ENCODE results near the gene KCNJ14. TPM values are rescaled to one million over a fixed set of nuclear protein-coding genes. Genes with fewer than 3 reads are reported as not detected.

Gene KCNJ14
- total and polyA plus RNA-seq, 2 experiments from 2014 or later = 0.81 to 0.94 TPM

DNA sequence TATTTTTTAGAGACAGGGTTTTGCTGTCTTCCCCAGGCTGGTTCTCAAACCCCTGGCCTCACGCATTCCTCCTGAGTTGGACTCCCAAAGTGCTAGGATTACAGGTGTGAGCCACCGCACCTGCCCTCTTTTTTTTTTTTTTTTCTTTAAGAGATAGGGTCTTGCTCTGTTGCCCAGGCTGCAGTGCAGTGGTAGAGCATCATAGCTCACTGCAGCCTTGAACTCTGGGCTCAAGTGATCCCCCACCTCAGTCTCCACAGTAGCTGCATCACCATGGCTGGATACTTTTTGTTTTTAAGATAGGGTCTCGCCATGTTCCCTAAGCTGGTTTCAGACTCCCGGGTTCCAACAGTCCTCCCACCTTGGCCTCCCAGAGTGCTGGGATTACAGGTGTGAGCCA, 1.5 kb downstream of the KCNJ14 start:
- ATAC-seq (no peak), DNase-seq (ENCODE audit: low spot score) (no peak)
- peaks cover 3% of the 10 kb centered on the region; the same call in 1 of the 2 replicates for H3K4me1 ChIP-seq (ENCODE audit: insufficient read depth)
- H3K79me2 ChIP-seq (replicated peaks; ENCODE audit: insufficient read depth) = no peaks in the 10 kb centered on the region
- no peak overlapping the region for H3K27ac ChIP-seq (ENCODE audit: low read depth)
- Mint-ChIP-seq H3K4me3 (no peak overlapping the region), H3K27ac (no peak overlapping the region), H3K4me1 (no peaks in the 10 kb centered on the region; the same call in 2 of the 3 replicates), H3K27me3 (ENCODE audit: insufficient read depth, low read depth, poor library complexity) (no peaks in the 10 kb centered on the region), H3K36me3 (ENCODE audit: low read depth) (peaks cover 49% of the 10 kb centered on the region), H3K9me3 (no peaks in the 10 kb centered on the region; the same call in 2 of the 3 replicates)
- H2AFZ ChIP-seq = no peak overlapping the region
- no peaks in the 10 kb centered on the region for H3K9me2 ChIP-seq (ENCODE audit: insufficient read depth)
- no peak for TF ChIP-seq CREB1 (CRISPR knock-in tag; IDR thresholded peaks at IDR 0.05; ENCODE audit: low read depth)
- no peak overlapping the region for H3K4me2 ChIP-seq
- peaks cover 9% of the 10 kb centered on the region for H3K36me3 ChIP-seq (ENCODE audit: insufficient read depth)
- H4K20me1 ChIP-seq (replicated peaks; ENCODE audit: insufficient read depth) = peaks cover 6% of the 10 kb centered on the region
- H3K4me3 ChIP-seq = no peak overlapping the region
- H3F3A ChIP-seq (replicated peaks; ENCODE audit: low read depth) = peaks cover 2% of the 10 kb centered on the region
- no peaks in the 10 kb centered on the region for H3K27me3 ChIP-seq (ENCODE audit: insufficient read depth)

GRCh38 chr19:48458016-48458415, 2.6 kb downstream of the KCNJ14 start:
- Histone ChIP-seq H3K4me3 (no peak overlapping the region), H3K9me2 (ENCODE audit: insufficient read depth) (no peaks in the 10 kb centered on the region), H3K27ac (ENCODE audit: low read depth) (no peak overlapping the region), H3K36me3 (ENCODE audit: insufficient read depth) (peaks cover 3% of the 10 kb centered on the region; the same call in 1 of the 2 replicates), H3K79me2 (replicated peaks; ENCODE audit: insufficient read depth) (no peaks in the 10 kb centered on the region), H3K4me1 (ENCODE audit: insufficient read depth) (peaks cover 3% of the 10 kb centered on the region; the same call in 1 of the 2 replicates), H4K20me1 (replicated peaks; ENCODE audit: insufficient read depth) (peaks cover 6% of the 10 kb centered on the region), H2AFZ (no peak overlapping the region), H3K4me2 (no peak overlapping the region), H3F3A (replicated peaks; ENCODE audit: low read depth) (peaks cover 2% of the 10 kb centered on the region), H3K27me3 (ENCODE audit: insufficient read depth) (no peaks in the 10 kb centered on the region)
- no peak for DNase-seq (ENCODE audit: low spot score)
- H3K27me3 Mint-ChIP-seq (ENCODE audit: insufficient read depth, low read depth, poor library complexity) = no peaks in the 10 kb centered on the region
- TF ChIP-seq ZNF331 (CRISPR knock-in tag; IDR thresholded peaks at IDR 0.05; ENCODE audit: low read depth) (no peak), ZNF114 (CRISPR knock-in tag; IDR thresholded peaks at IDR 0.05) (no peak), REST (IDR thresholded peaks at IDR 0.05; ENCODE audit: unreplicated experiment) (no peak), NANOG (IDR thresholded peaks at IDR 0.05; ENCODE audit: borderline replicate concordance) (no peak), STAT1 (IDR thresholded peaks at IDR 0.05; ENCODE audit: unreplicated experiment) (no peak), EZH2 (IDR thresholded peaks at IDR 0.05; ENCODE audit: low read depth, unreplicated experiment) (no peak)
- TF ChIP-seq, protein P1, sequence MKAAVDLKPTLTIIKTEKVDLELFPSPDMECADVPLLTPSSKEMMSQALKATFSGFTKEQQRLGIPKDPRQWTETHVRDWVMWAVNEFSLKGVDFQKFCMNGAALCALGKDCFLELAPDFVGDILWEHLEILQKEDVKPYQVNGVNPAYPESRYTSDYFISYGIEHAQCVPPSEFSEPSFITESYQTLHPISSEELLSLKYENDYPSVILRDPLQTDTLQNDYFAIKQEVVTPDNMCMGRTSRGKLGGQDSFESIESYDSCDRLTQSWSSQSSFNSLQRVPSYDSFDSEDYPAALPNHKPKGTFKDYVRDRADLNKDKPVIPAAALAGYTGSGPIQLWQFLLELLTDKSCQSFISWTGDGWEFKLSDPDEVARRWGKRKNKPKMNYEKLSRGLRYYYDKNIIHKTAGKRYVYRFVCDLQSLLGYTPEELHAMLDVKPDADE (IDR thresholded peaks at IDR 0.05) = no peak
- TF ChIP-seq, protein P2, sequence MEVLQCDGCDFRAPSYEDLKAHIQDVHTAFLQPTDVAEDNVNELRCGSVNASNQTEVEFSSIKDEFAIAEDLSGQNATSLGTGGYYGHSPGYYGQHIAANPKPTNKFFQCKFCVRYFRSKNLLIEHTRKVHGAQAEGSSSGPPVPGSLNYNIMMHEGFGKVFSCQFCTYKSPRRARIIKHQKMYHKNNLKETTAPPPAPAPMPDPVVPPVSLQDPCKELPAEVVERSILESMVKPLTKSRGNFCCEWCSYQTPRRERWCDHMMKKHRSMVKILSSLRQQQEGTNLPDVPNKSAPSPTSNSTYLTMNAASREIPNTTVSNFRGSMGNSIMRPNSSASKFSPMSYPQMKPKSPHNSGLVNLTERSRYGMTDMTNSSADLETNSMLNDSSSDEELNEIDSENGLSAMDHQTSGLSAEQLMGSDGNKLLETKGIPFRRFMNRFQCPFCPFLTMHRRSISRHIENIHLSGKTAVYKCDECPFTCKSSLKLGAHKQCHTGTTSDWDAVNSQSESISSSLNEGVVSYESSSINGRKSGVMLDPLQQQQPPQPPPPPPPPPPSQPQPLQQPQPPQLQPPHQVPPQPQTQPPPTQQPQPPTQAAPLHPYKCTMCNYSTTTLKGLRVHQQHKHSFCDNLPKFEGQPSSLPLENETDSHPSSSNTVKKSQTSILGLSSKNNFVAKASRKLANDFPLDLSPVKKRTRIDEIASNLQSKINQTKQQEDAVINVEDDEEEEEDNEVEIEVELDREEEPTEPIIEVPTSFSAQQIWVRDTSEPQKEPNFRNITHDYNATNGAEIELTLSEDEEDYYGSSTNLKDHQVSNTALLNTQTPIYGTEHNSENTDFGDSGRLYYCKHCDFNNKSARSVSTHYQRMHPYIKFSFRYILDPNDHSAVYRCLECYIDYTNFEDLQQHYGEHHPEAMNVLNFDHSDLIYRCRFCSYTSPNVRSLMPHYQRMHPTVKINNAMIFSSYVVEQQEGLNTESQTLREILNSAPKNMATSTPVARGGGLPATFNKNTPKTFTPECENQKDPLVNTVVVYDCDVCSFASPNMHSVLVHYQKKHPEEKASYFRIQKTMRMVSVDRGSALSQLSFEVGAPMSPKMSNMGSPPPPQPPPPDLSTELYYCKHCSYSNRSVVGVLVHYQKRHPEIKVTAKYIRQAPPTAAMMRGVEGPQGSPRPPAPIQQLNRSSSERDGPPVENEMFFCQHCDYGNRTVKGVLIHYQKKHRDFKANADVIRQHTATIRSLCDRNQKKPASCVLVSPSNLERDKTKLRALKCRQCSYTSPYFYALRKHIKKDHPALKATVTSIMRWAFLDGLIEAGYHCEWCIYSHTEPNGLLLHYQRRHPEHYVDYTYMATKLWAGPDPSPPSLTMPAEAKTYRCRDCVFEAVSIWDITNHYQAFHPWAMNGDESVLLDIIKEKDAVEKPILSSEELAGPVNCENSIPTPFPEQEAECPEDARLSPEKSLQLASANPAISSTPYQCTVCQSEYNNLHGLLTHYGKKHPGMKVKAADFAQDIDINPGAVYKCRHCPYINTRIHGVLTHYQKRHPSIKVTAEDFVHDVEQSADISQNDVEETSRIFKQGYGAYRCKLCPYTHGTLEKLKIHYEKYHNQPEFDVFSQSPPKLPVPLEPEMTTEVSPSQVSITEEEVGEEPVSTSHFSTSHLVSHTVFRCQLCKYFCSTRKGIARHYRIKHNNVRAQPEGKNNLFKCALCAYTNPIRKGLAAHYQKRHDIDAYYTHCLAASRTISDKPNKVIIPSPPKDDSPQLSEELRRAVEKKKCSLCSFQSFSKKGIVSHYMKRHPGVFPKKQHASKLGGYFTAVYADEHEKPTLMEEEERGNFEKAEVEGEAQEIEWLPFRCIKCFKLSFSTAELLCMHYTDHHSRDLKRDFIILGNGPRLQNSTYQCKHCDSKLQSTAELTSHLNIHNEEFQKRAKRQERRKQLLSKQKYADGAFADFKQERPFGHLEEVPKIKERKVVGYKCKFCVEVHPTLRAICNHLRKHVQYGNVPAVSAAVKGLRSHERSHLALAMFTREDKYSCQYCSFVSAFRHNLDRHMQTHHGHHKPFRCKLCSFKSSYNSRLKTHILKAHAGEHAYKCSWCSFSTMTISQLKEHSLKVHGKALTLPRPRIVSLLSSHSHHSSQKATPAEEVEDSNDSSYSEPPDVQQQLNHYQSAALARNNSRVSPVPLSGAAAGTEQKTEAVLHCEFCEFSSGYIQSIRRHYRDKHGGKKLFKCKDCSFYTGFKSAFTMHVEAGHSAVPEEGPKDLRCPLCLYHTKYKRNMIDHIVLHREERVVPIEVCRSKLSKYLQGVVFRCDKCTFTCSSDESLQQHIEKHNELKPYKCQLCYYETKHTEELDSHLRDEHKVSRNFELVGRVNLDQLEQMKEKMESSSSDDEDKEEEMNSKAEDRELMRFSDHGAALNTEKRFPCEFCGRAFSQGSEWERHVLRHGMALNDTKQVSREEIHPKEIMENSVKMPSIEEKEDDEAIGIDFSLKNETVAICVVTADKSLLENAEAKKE (CRISPR knock-in tag; IDR thresholded peaks at IDR 0.05) = no peak
- no peak overlapping the region for H3K27ac Mint-ChIP-seq
- no peak overlapping the region for H3K4me3 Mint-ChIP-seq
- peaks cover 2% of the 10 kb centered on the region; the same call in 2 of the 3 replicates for H3K4me1 Mint-ChIP-seq
- no peak for ATAC-seq
- H3K9me3 Mint-ChIP-seq = peaks cover 2% of the 10 kb centered on the region; the same call in 1 of the 3 replicates
- peaks cover 47% of the 10 kb centered on the region for H3K36me3 Mint-ChIP-seq (ENCODE audit: low read depth)

All from GM23338 (cell line).